C4-2B (cell line): Measurements from ENCODE around the gene TMEM150B.

ENCODE experiments used
- H3K27ac ChIP-seq: fragments of 450-650 bp; 2 replicates; pipeline ENCODE4 v1.5.1; 2017
- CTCF ChIP-seq: fragments of 450-650 bp; conservative IDR thresholded peaks from 2 replicates; pipeline ENCODE4 v1.5.1; 2017; ENCODE audit warnings: mild to moderate bottlenecking
- ZFX ChIP-seq: fragments of 450-650 bp; IDR thresholded peaks from 2 replicates; pipeline ENCODE4 v1.6.1; 2017

TMEM150B gene

GRCh38 chr19:55368701-55369563 lies 43.8 kb upstream of the TMEM150B start:
- H3K27ac ChIP-seq = no peak overlapping the region
- no peak for TF ChIP-seq CTCF

GRCh38 chr19:55368106-55368505 lies 43.0 kb upstream of the TMEM150B start:
- no peak for TF ChIP-seq ZFX
- no peak for TF ChIP-seq CTCF
- H3K27ac ChIP-seq = no peak overlapping the region

GRCh38 chr19:55366790-55367189 lies 41.6 kb upstream of the TMEM150B start:
- no peak overlapping the region for H3K27ac ChIP-seq
- TF ChIP-seq ZFX (no peak), CTCF (no peak)

GRCh38 chr19:55365964-55366363 lies 40.8 kb upstream of the TMEM150B start:
- H3K27ac ChIP-seq = no peak overlapping the region
- TF ChIP-seq CTCF (no peak), ZFX (no peak)

GRCh38 chr19:55365245-55365644 lies 40.1 kb upstream of the TMEM150B start:
- no peak overlapping the region for H3K27ac ChIP-seq
- no peak for TF ChIP-seq CTCF
- TF ChIP-seq ZFX = no peak

- no peak within 1 kb of the TSS for H3K27ac ChIP-seq
- TF ChIP-seq ZFX = no peak
- TF ChIP-seq CTCF = no peak
Measured at GRCh38 chr19:55362990-55363716, 38.0 kb upstream of the TMEM150B start, which contains the start of gene GARIN5B. TSS of gene GARIN5B (minus strand) at chr19:55363260. CDS start at chr19:55363066, 194 bp downstream.

GRCh38 chr19:55362174-55362989 lies 37.2 kb upstream of the TMEM150B start:
- H3K27ac ChIP-seq = no peak overlapping the region
- TF ChIP-seq CTCF = no peak
- TF ChIP-seq ZFX = no peak
